CD4-positive, alpha-beta T cell (primary cell): ENCODE data around the gene ADGRL2. TPM values are rescaled to one million over a fixed set of nuclear protein-coding genes. Genes with fewer than 3 reads are reported as not detected.

Source experiments
- ATAC-seq: fragments of 200-7000 bp; cut with Tn5 transposase; one replicate; pipeline ENCODE4 v1.10.0; 2022; ENCODE audit warnings: mild to moderate bottlenecking; ENCODE audit not compliant: poor library complexity
- CTCF ChIA-PET: fragments of 350-600 bp; sonication (Branson Sonifier 250); formaldehyde crosslinking; loops from one replicate; lab custom pipeline; 2021; ENCODE audit warnings: antibody characterized with exemption, inconsistent platforms; lab: Charles Lee
- POLR2A ChIA-PET: fragments of 350-600 bp; sonication (Branson Sonifier 250); formaldehyde crosslinking; loops from one replicate; lab custom pipeline; 2021; ENCODE audit warnings: antibody characterized with exemption, inconsistent platforms; lab: Charles Lee
- DNase-seq, 14 experiments: peaks; one replicate each; pipeline ENCODE4 v3.0.0-alpha.2; 2013 to 2020; ENCODE audit warnings: mixed read lengths in 2 of 14
- H3K27ac ChIP-seq, 2 donors: one replicate each; pipeline versions ENCODE4 v1.5.1 to v1.7.0; 2013; ENCODE audit warnings: low read length in 2 of 2, low read depth in 1 of 2, mild to moderate bottlenecking in 1 of 2
- H3K27me3 ChIP-seq, 2 experiments: 1 replicate in 1 of 2; 2 replicates in 1 of 2; pipeline versions ENCODE4 v1.6.1 to v1.7.0; 2013; ENCODE audit warnings: low read length in 2 of 2, control low read depth in 1 of 2, mild to moderate bottlenecking in 1 of 2, moderate library complexity in 1 of 2; ENCODE audit not compliant: insufficient read depth in 2 of 2, control insufficient read depth in 1 of 2
- H3K36me3 ChIP-seq: one replicate; pipeline ENCODE4 v1.6.1; 2013; ENCODE audit warnings: low read length, control low read depth; ENCODE audit not compliant: insufficient read depth
- H3K4me1 ChIP-seq: one replicate; pipeline ENCODE4 v1.6.1; 2013; ENCODE audit warnings: low read length, control low read depth; ENCODE audit not compliant: insufficient read depth
- H3K4me3 ChIP-seq: one replicate; pipeline ENCODE4 v1.5.1; 2013; ENCODE audit warnings: mild to moderate bottlenecking, low read length, moderate library complexity
- H3K9me3 ChIP-seq, 2 experiments: 1 replicate in 1 of 2; 2 replicates in 1 of 2; pipeline versions ENCODE4 v1.6.1 to v1.7.0; 2013; ENCODE audit warnings: low read length in 2 of 2, mild to moderate bottlenecking in 2 of 2, control low read depth in 1 of 2, moderate library complexity in 1 of 2; ENCODE audit not compliant: control insufficient read depth in 1 of 2, insufficient read depth in 1 of 2
- H3K27ac Mint-ChIP-seq: one replicate; pipeline ENCODE4 v1.8.0; 2020; ENCODE audit warnings: mixed read lengths
- H3K27me3 Mint-ChIP-seq: one replicate; pipeline ENCODE4 v1.8.0; 2021; ENCODE audit warnings: mixed read lengths
- H3K36me3 Mint-ChIP-seq: one replicate; pipeline ENCODE4 v1.8.0; 2021; ENCODE audit warnings: low read depth, mixed read lengths
- H3K4me1 Mint-ChIP-seq: one replicate; pipeline ENCODE4 v1.8.0; 2021; ENCODE audit warnings: low read depth, mixed read lengths
- H3K4me3 Mint-ChIP-seq: one replicate; pipeline ENCODE4 v1.8.0; 2020; ENCODE audit warnings: mild to moderate bottlenecking, mixed read lengths
- H3K9me3 Mint-ChIP-seq: one replicate; pipeline ENCODE4 v1.8.0; 2020; ENCODE audit warnings: mixed read lengths
- CTCF ChIP-seq: fragments of 200-600 bp; IDR thresholded peaks from one replicate; pipeline ENCODE4 v1.8.0; 2022; ENCODE audit warnings: antibody characterized with exemption, mild to moderate bottlenecking
- intact Hi-C, 2 experiments: fragments of 100-400 bp; cut with DNase I in 1 of 2; cut with micrococcal nuclease in 1 of 2; formaldehyde crosslinking; loops; one replicate each; pipeline versions ENCODE4 v1.15.1 to v1.9.0; 2023 to 2025; cut with DNase I, micrococcal nuclease
- total RNA-seq, 174 experiments: library from RNA in 2 of 174; stranded (reverse) in 2 of 174; gene quantifications; one replicate each; pipeline ENCODE4 v1.2.3 and lab custom pipeline; 2021 to 2026

ADGRL2 gene
- total RNA-seq, 2 experiments from 2014 or later = not detected

- H3K27ac ChIP-seq = no peak overlapping the region
- H3K36me3 Mint-ChIP-seq = no peaks in the 10 kb centered on the region
- no peaks in the 10 kb centered on the region for H3K4me1 ChIP-seq
- DNase-seq = no peak
- no peak overlapping the region for H3K4me3 Mint-ChIP-seq
- no peak for ATAC-seq
- no peak overlapping the region for H3K4me3 ChIP-seq
- H3K4me1 Mint-ChIP-seq = no peaks in the 10 kb centered on the region
- no peaks in the 10 kb centered on the region for H3K9me3 Mint-ChIP-seq
- no peaks in the 10 kb centered on the region for H3K27me3 ChIP-seq
- no peaks in the 10 kb centered on the region for H3K36me3 ChIP-seq
- H3K27me3 Mint-ChIP-seq = no peaks in the 10 kb centered on the region
- intact Hi-C loops = no loop called here
- ChIA-PET POLR2A (no interaction called here), CTCF (no interaction called here)
- no peak overlapping the region for H3K27ac Mint-ChIP-seq
- no peak for TF ChIP-seq CTCF
- H3K9me3 ChIP-seq = peaks cover 0 to 4% of the 10 kb centered on the region in 2 experiments
These were observed 34.4 kb downstream of the ADGRL2 start for GRCh38 chr1:81834921-81835698.

GRCh38 chr1:81836007-81836626 lies 35.4 kb downstream of the ADGRL2 start:
- no peak for ATAC-seq
- H3K36me3 Mint-ChIP-seq = no peaks in the 10 kb centered on the region
- intact Hi-C loops = no loop called here
- Histone ChIP-seq H3K4me3 (no peak overlapping the region), H3K4me1 (no peaks in the 10 kb centered on the region), H3K27ac (no peak overlapping the region), H3K36me3 (no peaks in the 10 kb centered on the region), H3K27me3 (no peaks in the 10 kb centered on the region), H3K9me3 (no peaks in the 10 kb centered on the region)
- no peak for TF ChIP-seq CTCF
- no peak for DNase-seq
- H3K4me1 Mint-ChIP-seq = no peaks in the 10 kb centered on the region
- H3K27ac Mint-ChIP-seq = no peak overlapping the region
- H3K4me3 Mint-ChIP-seq = no peak overlapping the region
- CTCF ChIA-PET = no interaction called here
- POLR2A ChIA-PET = no interaction called here
- peaks cover 2% of the 10 kb centered on the region for H3K9me3 Mint-ChIP-seq
- H3K27me3 Mint-ChIP-seq = no peaks in the 10 kb centered on the region

- H3K27ac Mint-ChIP-seq = no peak overlapping the region
- Histone ChIP-seq H3K4me1 (no peaks in the 10 kb centered on the region), H3K4me3 (no peak overlapping the region), H3K36me3 (no peaks in the 10 kb centered on the region), H3K9me3 (no peaks in the 10 kb centered on the region), H3K27me3 (no peaks in the 10 kb centered on the region), H3K27ac (no peak overlapping the region)
- DNase-seq (no peak), ATAC-seq (no peak)
- no peak for TF ChIP-seq CTCF
- no peaks in the 10 kb centered on the region for H3K4me1 Mint-ChIP-seq
- H3K4me3 Mint-ChIP-seq = no peak overlapping the region
- intact Hi-C loops = no loop called here
- ChIA-PET POLR2A (no interaction called here), CTCF (no interaction called here)
- no peaks in the 10 kb centered on the region for H3K27me3 Mint-ChIP-seq
- no peaks in the 10 kb centered on the region for H3K36me3 Mint-ChIP-seq
- H3K9me3 Mint-ChIP-seq = peaks cover 3% of the 10 kb centered on the region
These were observed 38.0 kb downstream of the ADGRL2 start for GRCh38 chr1:81838600-81839218.
